HepG2 (cell line): ENCODE results near the gene OR6K6. TPM values are rescaled to one million over a fixed set of nuclear protein-coding genes. Genes with fewer than 3 reads are reported as not detected.

ENCODE experiments used
- ATAC-seq: fragments of 200-7000 bp; cut with Tn5 transposase; 3 replicates; pipeline ENCODE4 v1.9.1; 2020; ENCODE audit warnings: mild to moderate bottlenecking, moderate library complexity
- BruUV-seq: library from RNA; stranded (reverse); fragments of 400-500 nt; replicated peaks from 2 replicates; lab custom pipeline; 2021; lab: Mats Ljungman, UMichigan
- CTCF ChIA-PET: fragments of 300-600 bp; formaldehyde crosslinking; extraction: SDS; loops from one replicate; lab custom pipeline; 2021; ENCODE audit warnings: low total read pairs, inconsistent platforms, low intra/inter-chr PET ratio; lab: Yijun Ruan, JAX
- POLR2A ChIA-PET: fragments of 350-600 bp; sonication (Branson Sonifier 250); formaldehyde crosslinking; loops from one replicate; lab custom pipeline; 2020; ENCODE audit warnings: antibody characterized with exemption, inconsistent platforms; lab: Yijun Ruan, JAX
- DNase-seq: peaks from one replicate; pipeline ENCODE4 v3.0.0-alpha.2; 2015; ENCODE audit warnings: low spot score
- FAIRE-seq: peaks from 3 replicates; lab custom pipeline; 2011; peaks lifted over from hg19 to GRCh38; lab: Jason Lieb, UNC
- H2AFZ ChIP-seq: one replicate; pipeline ENCODE4 v1.6.1; 2011; ENCODE audit warnings: low read length, inconsistent platforms
- H3K27ac ChIP-seq: fragments of 300-600 bp; 3 replicates; pipeline ENCODE4 v1.8.0; 2011; ENCODE audit warnings: mixed run types, mild to moderate bottlenecking, mixed read lengths, low read length, inconsistent platforms; ENCODE audit not compliant: insufficient read depth; ENCODE audit errors: extremely low read length
- H3K27me3 ChIP-seq, 2 experiments: fragments of 200-600 bp in 1 of 2; 2 replicates in 1 of 2; 3 replicates in 1 of 2; pipeline versions ENCODE4 v1.6.0 to v1.8.0; 2011; ENCODE audit warnings: low read length in 2 of 2, mild to moderate bottlenecking in 2 of 2, moderate library complexity in 2 of 2, inconsistent platforms in 1 of 2; ENCODE audit not compliant: insufficient read depth in 2 of 2, control insufficient read depth in 1 of 2
- H3K36me3 ChIP-seq, 2 experiments: fragments of 200-600 bp in 1 of 2; replicated peaks in 1 of 2; 2 replicates in 1 of 2; 3 replicates in 1 of 2; pipeline versions ENCODE4 v1.5.1 to v1.8.0; 2011; ENCODE audit warnings: low read length in 2 of 2, inconsistent platforms in 1 of 2; ENCODE audit not compliant: insufficient read depth in 2 of 2, control insufficient read depth in 1 of 2
- H3K4me1 ChIP-seq: 2 replicates; pipeline ENCODE4 v1.5.1; 2012; ENCODE audit warnings: low read length, inconsistent platforms; ENCODE audit not compliant: insufficient read depth
- H3K4me2 ChIP-seq: 2 replicates; pipeline ENCODE4 v1.6.0; 2011; ENCODE audit warnings: low read depth, low read length, inconsistent platforms
- H3K4me3 ChIP-seq, 3 experiments: fragments of 200-600 bp in 1 of 3; sonication (generic), shearing (Covaris generic) in 1 of 3; replicated peaks in 1 of 3; 2 replicates each; pipeline ENCODE4 v1.5.1; 2011 to 2016; ENCODE audit warnings: low read length in 3 of 3, inconsistent platforms in 2 of 3, low read depth in 2 of 3, mild to moderate bottlenecking in 2 of 3, control low read depth in 1 of 3, mixed read lengths in 1 of 3; ENCODE audit not compliant: insufficient read depth in 1 of 3
- H3K79me2 ChIP-seq: one replicate; pipeline ENCODE4 v1.6.1; 2011; ENCODE audit warnings: low read length, inconsistent platforms; ENCODE audit not compliant: insufficient read depth
- H3K9ac ChIP-seq: 2 replicates; pipeline ENCODE4 v1.6.0; 2011; ENCODE audit warnings: mild to moderate bottlenecking, low read depth, low read length, inconsistent platforms; ENCODE audit not compliant: insufficient read depth
- H3K9me3 ChIP-seq: 2 replicates; pipeline ENCODE4 v1.5.1; 2012; ENCODE audit warnings: mild to moderate bottlenecking, low read length
- H4K20me1 ChIP-seq: 2 replicates; pipeline ENCODE4 v1.6.0; 2011; ENCODE audit warnings: inconsistent platforms, mild to moderate bottlenecking, low read length, moderate library complexity; ENCODE audit not compliant: insufficient read depth
- CBX2 ChIP-seq, 2 experiments: fragments of 200-600 bp in 1 of 2; sonication (generic); formaldehyde crosslinking in 1 of 2; IDR thresholded peaks; 2 replicates each; pipeline versions ENCODE4 v1.7.0 to v1.8.1; 2018 to 2022; ENCODE audit warnings: low read depth in 2 of 2, low read length in 1 of 2, mild to moderate bottlenecking in 1 of 2, missing genetic modification reagents in 1 of 2
- MLXIP ChIP-seq: sonication (generic); formaldehyde crosslinking; IDR thresholded peaks from 2 replicates; pipeline ENCODE4 v1.9.0; 2021; ENCODE audit warnings: missing genetic modification reagents, borderline replicate concordance
- POGK ChIP-seq: sonication (generic); formaldehyde crosslinking; conservative IDR thresholded peaks from 2 replicates; pipeline ENCODE4 v1.8.0; 2022; ENCODE audit warnings: mild to moderate bottlenecking, moderate library complexity, missing genetic modification reagents
- PRDM10 ChIP-seq: sonication (generic); formaldehyde crosslinking; IDR thresholded peaks from 2 replicates; pipeline ENCODE4 v1.4.0; 2020; ENCODE audit warnings: low read depth, missing genetic modification reagents
- PTBP1 ChIP-seq: fragments of 200-400 bp; formaldehyde crosslinking; IDR thresholded peaks from 2 replicates; pipeline ENCODE4 v1.6.1; 2018; ENCODE audit warnings: low read length, low read depth; ENCODE audit not compliant: poor library complexity, severe bottlenecking
- TSC22D2 ChIP-seq: sonication (generic); formaldehyde crosslinking; IDR thresholded peaks from 2 replicates; pipeline ENCODE4 v1.5.1; 2020; ENCODE audit warnings: missing genetic modification reagents, mild to moderate bottlenecking, borderline replicate concordance
- ZNF124 ChIP-seq: sonication (generic); formaldehyde crosslinking; IDR thresholded peaks from 2 replicates; pipeline ENCODE4 v1.4.0; 2020; ENCODE audit warnings: missing genetic modification reagents
- ZNF414 ChIP-seq: sonication (generic); formaldehyde crosslinking; IDR thresholded peaks from 2 replicates; pipeline ENCODE4 v1.5.0; 2020; ENCODE audit warnings: missing genetic modification reagents
- ZSCAN31 ChIP-seq: sonication (generic); formaldehyde crosslinking; IDR thresholded peaks from 2 replicates; pipeline ENCODE4 v1.5.0; 2020; ENCODE audit warnings: low read depth, mild to moderate bottlenecking, missing genetic modification reagents
- WGBS: methylation state at CpG from one replicate; pipeline ENCODE4 v1.1.6; 2017; ENCODE audit warnings: low lambda C conversion rate; 5-methylcytosine and 5-hydroxymethylcytosine counted together
- in situ Hi-C: cut with HindIII; loops from 2 replicates; pipeline ENCODE4 v1.10.0; 2017; ENCODE audit warnings: low pct_unique_long_range_greater_than_20kb; ENCODE audit not compliant: extremely low pct_ligation_motif_present
- intact Hi-C: fragments of 100-400 bp; cut with micrococcal nuclease; formaldehyde crosslinking; loops from one replicate; pipeline ENCODE4 v1.10.0; 2022; ENCODE audit not compliant: unreplicated experiment
- polyA plus RNA-seq, 8 experiments: library from polyadenylated mRNA; depleted of rRNA in 3 of 8; stranded (reverse) in 7 of 8; unstranded in 1 of 8; fragments of >200 nt; fragmentation: Illumina TruSeq in 4 of 8; extraction: Trizol in 4 of 8; gene quantifications; 2 replicates each; pipeline versions ENCODE4 v1.2.1 to v1.2.3, GENCODE V29; 2011 to 2016; ENCODE audit warnings: low read depth in 4 of 8, missing spikeins in 1 of 8, mixed read lengths in 1 of 8; ENCODE audit not compliant: insufficient read depth in 1 of 8
- total RNA-seq, 5 experiments: library from RNA; depleted of rRNA; stranded (reverse); fragments of >200 nt; fragmentation: Illumina TruSeq; extraction: Trizol; gene quantifications; 2 replicates each; pipeline ENCODE4 v1.2.3, GENCODE V29; 2016; ENCODE audit warnings: low read depth in 1 of 5
- TF ChIP-seq, protein P1 (sequence below): IDR thresholded peaks from 2 replicates; pipeline ENCODE4 v1.6.1; 2012; ENCODE audit warnings: low read depth, low read length, improper control_type of control experiment
- TF ChIP-seq, protein P2 (sequence below): sonication (generic); formaldehyde crosslinking; IDR thresholded peaks from 2 replicates; pipeline ENCODE4 v1.4.0; 2020; ENCODE audit warnings: mild to moderate bottlenecking, missing genetic modification reagents

The OR6K6 gene
- total and polyA plus RNA-seq, 2 of the 13 experiments (the other 11 are each of a cell fraction or from before 2014, with no cell fraction given) = not detected

DNA sequence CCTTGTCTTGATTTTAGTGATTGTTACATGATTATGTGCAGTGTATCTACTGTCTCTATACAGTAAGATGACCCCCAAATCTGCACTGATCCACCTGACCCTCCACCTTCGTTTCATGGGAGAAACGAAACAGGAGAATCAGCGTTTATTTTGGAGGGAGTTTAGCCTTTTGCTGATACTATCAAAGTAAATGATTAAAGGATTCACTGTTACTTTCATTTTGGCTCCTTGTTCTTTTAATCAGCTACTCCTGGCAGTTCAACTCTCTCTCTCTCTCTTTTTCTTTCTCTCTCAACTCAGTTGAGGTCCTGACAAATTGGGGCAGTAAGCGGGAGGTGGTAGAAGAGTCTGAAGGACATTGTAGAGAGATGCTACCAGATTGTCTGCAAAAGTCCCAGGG is 24.1 kb upstream of the OR6K6 start (continued):
- TF ChIP-seq, protein P1, sequence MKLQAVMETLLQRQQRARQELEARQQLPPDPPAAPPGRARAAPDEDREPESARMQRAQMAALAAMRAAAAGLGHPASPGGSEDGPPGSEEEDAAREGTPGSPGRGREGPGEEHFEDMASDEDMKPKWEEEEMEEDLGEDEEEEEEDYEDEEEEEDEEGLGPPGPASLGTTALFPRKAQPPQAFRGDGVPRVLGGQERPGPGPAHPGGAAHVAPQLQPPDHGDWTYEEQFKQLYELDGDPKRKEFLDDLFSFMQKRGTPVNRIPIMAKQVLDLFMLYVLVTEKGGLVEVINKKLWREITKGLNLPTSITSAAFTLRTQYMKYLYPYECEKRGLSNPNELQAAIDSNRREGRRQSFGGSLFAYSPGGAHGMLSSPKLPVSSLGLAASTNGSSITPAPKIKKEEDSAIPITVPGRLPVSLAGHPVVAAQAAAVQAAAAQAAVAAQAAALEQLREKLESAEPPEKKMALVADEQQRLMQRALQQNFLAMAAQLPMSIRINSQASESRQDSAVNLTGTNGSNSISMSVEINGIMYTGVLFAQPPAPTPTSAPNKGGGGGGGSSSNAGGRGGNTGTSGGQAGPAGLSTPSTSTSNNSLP = no peak
- TF ChIP-seq ZSCAN31 (no peak), CBX2 (IDR thresholded peaks at IDR 0.05; ENCODE audit: low read depth, low read length) (no peak), CBX2 (CRISPR knock-in tag; IDR thresholded peaks at IDR 0.05; ENCODE audit: low read depth) (no peak), PRDM10 (no peak)

GRCh38 chr1:158731707-158732106 is 22.8 kb upstream of the OR6K6 start:
- H3K9ac ChIP-seq = no peak overlapping the region
- no TSS peak for BruUV-seq
- in situ Hi-C loops (no loop called here), intact Hi-C loops (no loop called here)
- ATAC-seq (no peak), DNase-seq (no peak), FAIRE-seq (no peak)
- H2AFZ ChIP-seq = no peak overlapping the region
- POLR2A ChIA-PET = no interaction called here
- CTCF ChIA-PET = no interaction called here
- H3K4me1 ChIP-seq = no peaks in the 10 kb centered on the region
- no peak overlapping the region for H3K4me2 ChIP-seq
- peaks cover 6% of the 10 kb centered on the region for H3K9me3 ChIP-seq
- H4K20me1 ChIP-seq = no peaks in the 10 kb centered on the region
- H3K79me2 ChIP-seq = no peaks in the 10 kb centered on the region
- H3K27me3 ChIP-seq = no peaks in the 10 kb centered on the region
- H3K4me3 ChIP-seq = no peak overlapping the region
- 18% methylated on average over 4 of the region's 4 CpGs for WGBS
- no peak overlapping the region for H3K27ac ChIP-seq
- H3K36me3 ChIP-seq = no peaks in the 10 kb centered on the region
- TF ChIP-seq TSC22D2 (CRISPR knock-in tag) (no peak), ZNF414 (CRISPR knock-in tag) (no peak), MLXIP (CRISPR knock-in tag) (no peak), POGK (CRISPR knock-in tag) (no peak), PTBP1 (no peak), ZNF124 (CRISPR knock-in tag) (no peak)
- TF ChIP-seq, protein P2, sequence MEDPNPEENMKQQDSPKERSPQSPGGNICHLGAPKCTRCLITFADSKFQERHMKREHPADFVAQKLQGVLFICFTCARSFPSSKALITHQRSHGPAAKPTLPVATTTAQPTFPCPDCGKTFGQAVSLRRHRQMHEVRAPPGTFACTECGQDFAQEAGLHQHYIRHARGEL (CRISPR knock-in tag) = no peak
